T-helper 17 cell (primary cell): ENCODE measurements around the gene GCC2. TPM values are rescaled to one million over a fixed set of nuclear protein-coding genes. Genes with fewer than 3 reads are reported as not detected.
"Not testable (repeated sequence)": the region's sequence is repeated elsewhere in the genome, so short reads cannot be mapped to it uniquely, and the experiment has no call there.

Experiments
- ATAC-seq: fragments of 150-1000 bp; cut with Tn5 transposase; 2 replicates; pipeline ENCODE4 v1.10.0; 2021; ENCODE audit warnings: mild to moderate bottlenecking, moderate library complexity
- DNase-seq, 3 donors: peaks; one replicate each; pipeline versions ENCODE4 v3.0.0 to v3.0.0-alpha.2; 2020 to 2021
- H3K9me3 ChIP-seq: one replicate; pipeline ENCODE4 v1.7.0; 2013; ENCODE audit warnings: low read length, mild to moderate bottlenecking; ENCODE audit not compliant: control insufficient read depth, poor library complexity, severe bottlenecking
- H3K27ac Mint-ChIP-seq: one replicate; pipeline ENCODE4 v1.8.0; 2022; ENCODE audit warnings: mild to moderate bottlenecking, moderate library complexity, mixed read lengths
- H3K27me3 Mint-ChIP-seq: one replicate; pipeline ENCODE4 v1.8.0; 2022; ENCODE audit warnings: mixed read lengths
- H3K36me3 Mint-ChIP-seq: one replicate; pipeline ENCODE4 v1.8.0; 2022; ENCODE audit warnings: low read depth, mixed read lengths
- H3K4me1 Mint-ChIP-seq: one replicate; pipeline ENCODE4 v1.8.0; 2022; ENCODE audit warnings: mild to moderate bottlenecking, mixed read lengths
- H3K4me3 Mint-ChIP-seq: one replicate; pipeline ENCODE4 v1.8.0; 2022; ENCODE audit warnings: mild to moderate bottlenecking, moderate library complexity, mixed read lengths
- total RNA-seq, 4 donors: library from RNA in 2 of 4; stranded (reverse) in 2 of 4; gene quantifications; one replicate each; pipeline ENCODE4 v1.2.3 and lab custom pipeline; 2022 to 2026

The GCC2 gene
- total RNA-seq, 2 donors from 2014 or later = 81.3 to 105 TPM

DNA sequence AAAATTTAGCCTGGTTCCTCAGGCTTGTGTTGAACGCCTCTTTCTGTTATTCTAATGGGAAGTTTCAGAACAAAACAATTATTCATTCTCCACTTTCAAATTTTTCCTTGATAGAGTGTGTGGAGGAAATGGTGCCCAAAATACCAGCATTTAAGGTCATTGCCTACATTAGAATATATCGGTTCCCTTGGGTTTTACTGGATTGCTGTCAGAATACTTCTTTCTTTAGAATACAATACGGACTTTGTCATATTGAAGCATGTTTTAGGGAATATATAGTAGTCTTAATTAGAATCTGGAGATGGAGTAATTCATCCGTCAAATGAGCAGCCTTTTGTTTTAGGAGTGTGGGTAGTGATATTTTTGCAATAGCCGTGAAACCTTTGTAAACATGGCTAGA, 98.6 kb downstream of the GCC2 start:
- peaks cover 5% of the 10 kb centered on the region for H3K4me1 Mint-ChIP-seq
- H3K27ac Mint-ChIP-seq = no peak overlapping the region
- no peaks in the 10 kb centered on the region for H3K27me3 Mint-ChIP-seq
- ATAC-seq (no peak), DNase-seq (no peak)
- H3K9me3 ChIP-seq = no peaks in the 10 kb centered on the region
- no peaks in the 10 kb centered on the region for H3K36me3 Mint-ChIP-seq
- no peak overlapping the region for H3K4me3 Mint-ChIP-seq

DNA sequence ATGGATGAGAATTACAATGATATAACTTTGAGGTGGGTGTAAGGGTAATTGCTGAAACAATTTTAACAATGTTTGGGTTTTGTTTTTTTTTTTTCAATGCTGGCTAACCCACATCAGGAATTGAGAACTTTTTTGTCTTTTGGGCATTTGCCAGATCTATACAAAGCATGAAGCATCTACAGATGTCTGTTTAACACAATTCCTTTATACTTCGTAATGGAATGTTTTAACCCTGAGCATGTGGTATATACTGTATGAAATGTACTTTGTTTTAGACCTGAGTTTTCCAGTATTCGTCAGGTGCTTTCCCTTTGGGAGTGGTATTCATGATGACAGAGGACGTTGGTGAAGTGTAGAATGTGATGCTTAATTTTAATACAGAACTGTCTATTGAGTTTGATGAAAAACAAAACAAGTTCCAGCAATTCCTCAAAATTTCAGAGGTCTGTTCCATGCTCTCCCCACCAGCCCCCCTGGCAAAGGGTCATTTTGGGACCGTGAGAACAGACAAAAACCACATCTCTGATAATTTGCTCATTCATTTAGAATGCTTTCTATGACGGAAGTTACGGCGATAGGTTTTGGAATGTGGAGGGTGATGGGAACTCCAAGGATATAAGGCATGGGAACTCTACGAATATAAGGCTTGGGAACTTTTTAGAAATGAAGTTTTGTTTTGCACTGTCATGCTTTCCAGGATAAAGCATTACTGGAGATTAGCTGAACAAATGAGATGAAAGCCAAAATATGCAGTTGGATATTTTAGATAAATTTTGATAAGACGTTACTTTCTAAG, 99.4 kb downstream of the GCC2 start:
- Mint-ChIP-seq H3K4me3 (no peak overlapping the region), H3K4me1 (peaks cover 4% of the 10 kb centered on the region), H3K27me3 (no peaks in the 10 kb centered on the region), H3K27ac (no peak overlapping the region), H3K36me3 (no peaks in the 10 kb centered on the region)
- no peaks in the 10 kb centered on the region for H3K9me3 ChIP-seq
- ATAC-seq (no peak), DNase-seq (no peak)

DNA sequence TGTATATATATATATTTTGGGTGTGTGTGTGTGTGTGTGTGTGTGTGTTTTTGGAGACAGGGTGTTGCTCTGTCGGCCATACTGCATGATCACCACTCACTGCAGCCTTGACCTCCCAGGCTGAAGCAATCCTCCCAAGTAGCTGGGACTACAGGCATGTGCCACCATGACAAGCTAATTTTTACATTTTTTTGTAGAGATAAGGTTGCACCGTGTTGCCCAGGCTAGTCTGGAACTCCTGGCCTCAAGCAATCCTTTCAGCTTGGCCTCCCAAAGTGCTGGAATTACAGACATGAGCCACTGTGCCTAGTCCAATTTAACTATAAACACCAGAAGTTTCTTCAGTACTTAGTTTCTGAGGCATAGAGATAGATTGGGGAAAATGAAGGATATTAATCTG, 103.6 kb downstream of the GCC2 start:
- ATAC-seq = no peak
- DNase-seq = no peak
- Mint-ChIP-seq H3K27me3 (no peaks in the 10 kb centered on the region), H3K4me1 (peaks cover 3% of the 10 kb centered on the region), H3K27ac (no peak overlapping the region), H3K4me3 (no peak overlapping the region), H3K36me3 (peaks cover 3% of the 10 kb centered on the region)
- H3K9me3 ChIP-seq = no peaks in the 10 kb centered on the region

DNA sequence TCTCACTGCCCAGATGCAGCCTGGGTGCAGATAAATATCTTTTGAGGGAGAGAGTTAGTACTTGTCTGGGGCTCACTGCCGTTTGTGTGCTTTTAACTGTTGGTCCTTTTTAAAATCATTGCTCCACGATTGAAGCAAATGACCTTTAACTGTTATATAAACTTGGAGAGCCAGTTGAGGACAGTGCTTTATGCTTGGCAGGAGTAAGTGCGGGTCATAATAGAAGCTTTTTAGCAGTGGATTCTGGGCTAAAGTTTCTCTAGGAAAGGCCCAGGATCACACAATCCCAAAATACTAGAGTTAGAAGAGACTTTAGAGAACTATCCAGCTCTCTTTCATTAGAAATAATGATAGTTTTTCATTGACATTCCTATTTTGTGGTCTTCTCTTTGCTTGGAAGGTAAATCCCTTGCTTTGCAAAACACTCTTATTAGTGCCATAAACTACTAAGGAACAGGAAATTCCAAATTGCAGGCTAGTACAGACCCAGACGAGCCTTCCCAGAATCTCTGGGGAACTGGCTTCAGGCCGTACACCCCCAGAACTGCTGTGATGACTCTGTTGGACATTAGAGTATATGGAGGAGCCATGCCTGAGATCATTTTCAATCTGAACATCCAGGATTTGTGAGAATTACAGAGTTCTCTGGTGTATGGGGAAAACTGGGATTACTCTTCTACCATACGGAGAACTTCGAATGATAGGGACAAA, 104.4 kb downstream of the GCC2 start:
- no peak for ATAC-seq
- peaks cover 3% of the 10 kb centered on the region for H3K4me1 Mint-ChIP-seq
- no peak overlapping the region for H3K4me3 Mint-ChIP-seq
- no peak for DNase-seq
- no peaks in the 10 kb centered on the region for H3K27me3 Mint-ChIP-seq
- H3K9me3 ChIP-seq = no peaks in the 10 kb centered on the region
- no peak overlapping the region for H3K27ac Mint-ChIP-seq
- peaks cover 3% of the 10 kb centered on the region for H3K36me3 Mint-ChIP-seq

DNA sequence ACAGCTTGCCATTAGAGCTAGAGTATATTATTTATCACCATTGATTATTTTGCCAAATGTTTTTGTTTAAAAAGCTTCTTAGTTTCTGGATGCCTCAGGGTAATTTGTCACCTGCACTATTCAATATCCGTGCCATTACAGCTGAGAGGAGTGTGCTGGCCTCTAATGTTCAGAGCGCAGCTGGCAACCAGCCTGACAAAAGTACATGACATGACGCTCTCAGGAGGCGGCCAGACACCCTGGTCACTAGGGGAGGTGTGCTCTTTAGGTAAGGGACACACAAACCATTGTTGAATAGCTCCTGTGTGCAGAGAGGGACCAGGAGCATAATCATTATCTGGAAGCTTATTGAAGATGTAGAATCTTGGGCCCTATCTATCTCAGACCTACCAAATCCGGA, 105.5 kb downstream of the GCC2 start:
- Mint-ChIP-seq H3K4me3 (no peak overlapping the region), H3K27ac (no peak overlapping the region), H3K36me3 (peaks cover 3% of the 10 kb centered on the region), H3K27me3 (no peaks in the 10 kb centered on the region), H3K4me1 (peaks cover 3% of the 10 kb centered on the region)
- DNase-seq (no peak), ATAC-seq (no peak)
- H3K9me3 ChIP-seq = no peaks in the 10 kb centered on the region

DNA sequence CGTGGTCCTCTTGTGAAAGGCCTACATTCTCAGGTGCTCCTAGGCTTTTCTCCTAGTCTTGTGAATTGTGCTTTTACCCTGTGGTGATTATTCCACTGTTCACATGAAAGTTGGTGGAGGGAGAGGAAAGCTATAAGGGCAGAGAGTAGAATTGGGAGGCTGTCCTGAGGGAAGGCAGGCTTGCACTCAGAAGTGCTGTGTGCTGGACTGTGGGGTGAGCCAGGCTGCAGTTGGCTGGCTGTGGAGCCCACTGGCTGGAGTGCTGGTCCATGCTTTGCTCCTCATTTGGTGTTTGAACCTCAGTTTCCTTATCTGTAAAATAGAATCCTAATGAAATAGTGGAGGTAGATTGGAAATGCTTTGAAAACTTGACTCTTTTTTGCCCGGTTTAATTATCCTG, 106.6 kb downstream of the GCC2 start:
- Mint-ChIP-seq H3K4me1 (peaks cover 10% of the 10 kb centered on the region), H3K27ac (no peak overlapping the region)

DNA sequence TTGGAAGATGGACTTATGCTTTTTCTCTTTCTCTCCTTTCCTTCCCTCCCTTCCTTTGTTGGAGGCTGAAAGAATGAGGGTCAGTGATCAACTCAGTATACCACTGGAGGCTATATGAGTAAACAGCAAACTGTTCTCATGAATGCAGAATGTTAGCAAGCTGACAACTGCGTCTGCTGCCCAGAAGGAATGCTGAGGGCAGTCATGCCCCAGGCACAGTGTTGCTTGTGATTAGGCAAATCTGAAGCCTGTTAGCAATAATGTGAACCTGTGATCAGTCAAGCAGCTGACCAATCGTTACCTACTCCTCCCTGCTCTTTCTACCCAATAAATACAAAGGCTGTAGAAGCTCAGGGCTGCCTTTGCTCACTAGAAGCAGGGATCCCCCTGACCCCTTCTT, 107.6 kb downstream of the GCC2 start:
- H3K27ac Mint-ChIP-seq, H3K4me1 Mint-ChIP-seq, H3K4me3 Mint-ChIP-seq, H3K9me3 ChIP-seq, H3K36me3 Mint-ChIP-seq, H3K27me3 Mint-ChIP-seq, ATAC-seq, DNase-seq: not testable (repeated sequence)

More for the DNA sequence above, 106.6 kb downstream of the GCC2 start:
- H3K4me3 Mint-ChIP-seq = no peak overlapping the region
- peaks cover 3% of the 10 kb centered on the region for H3K36me3 Mint-ChIP-seq
- ATAC-seq = no peak
- no peaks in the 10 kb centered on the region for H3K9me3 ChIP-seq
- no peaks in the 10 kb centered on the region for H3K27me3 Mint-ChIP-seq
- DNase-seq = no peak

Other genes with a start within 250 kb of the GCC2 start
- not detected for gene SULT1C3, start 209.2 kb upstream of the GCC2 start, total RNA-seq
- gene SULT1C2, start 160.3 kb upstream of the GCC2 start, total RNA-seq = not detected
- under 1 TPM in 1 of 2 donors, not detected in 1; 0.31 TPM for gene SULT1C4, start 71.3 kb upstream of the GCC2 start, total RNA-seq
- 100 to 1,000 TPM; 141 to 233 TPM for gene LIMS1, start 85.3 kb downstream of the GCC2 start, total RNA-seq